Right lobe of liver (tissue), 4 donors: ENCODE measurements around the gene STK24.

ENCODE experiments used
- CTCF ChIP-seq, 4 donors: fragments of 200-600 bp in 3 of 4; fragments of 450-650 bp in 1 of 4; IDR thresholded peaks; one replicate each; pipeline versions ENCODE4 v1.5.1 to v1.8.0; 2016 to 2022; ENCODE audit warnings: antibody characterized with exemption in 4 of 4, mild to moderate bottlenecking in 2 of 4
- POLR2A ChIP-seq: fragments of 450-650 bp; IDR thresholded peaks from one replicate; pipeline ENCODE4 v1.6.1; 2017; ENCODE audit warnings: antibody characterized with exemption, mild to moderate bottlenecking
- donor health status: DM: no; HTN: no; CAD: no.
- donor health status: DM: no; HTN: no; CAD: no.
- donor health status: DM: no; HTN: yes; CAD: no.

GRCh38 chr13:98511435-98511834 is 65.5 kb downstream of the STK24 start:
- TF ChIP-seq CTCF (IDR thresholded peaks at IDR 0.05) (no peak), POLR2A (no peak)
